Fibroblast of pulmonary artery (primary cell): ENCODE measurements around the gene IFITM10.

Experiments
- DNase-seq: peaks from one replicate; pipeline ENCODE4 v3.0.0-alpha.2; 2010; ENCODE audit warnings: low read depth
- H3K4me3 ChIP-seq: replicated peaks from 2 replicates; pipeline ENCODE4 v1.5.1; 2011; ENCODE audit warnings: low read depth, mild to moderate bottlenecking, control low read depth, low read length, moderate library complexity
- CTCF ChIP-seq: IDR thresholded peaks from 2 replicates; pipeline ENCODE4 v1.5.1; 2011; ENCODE audit warnings: mild to moderate bottlenecking, control low read depth, low read length, inconsistent platforms; ENCODE audit errors: missing control alignments

IFITM10 gene

DNA sequence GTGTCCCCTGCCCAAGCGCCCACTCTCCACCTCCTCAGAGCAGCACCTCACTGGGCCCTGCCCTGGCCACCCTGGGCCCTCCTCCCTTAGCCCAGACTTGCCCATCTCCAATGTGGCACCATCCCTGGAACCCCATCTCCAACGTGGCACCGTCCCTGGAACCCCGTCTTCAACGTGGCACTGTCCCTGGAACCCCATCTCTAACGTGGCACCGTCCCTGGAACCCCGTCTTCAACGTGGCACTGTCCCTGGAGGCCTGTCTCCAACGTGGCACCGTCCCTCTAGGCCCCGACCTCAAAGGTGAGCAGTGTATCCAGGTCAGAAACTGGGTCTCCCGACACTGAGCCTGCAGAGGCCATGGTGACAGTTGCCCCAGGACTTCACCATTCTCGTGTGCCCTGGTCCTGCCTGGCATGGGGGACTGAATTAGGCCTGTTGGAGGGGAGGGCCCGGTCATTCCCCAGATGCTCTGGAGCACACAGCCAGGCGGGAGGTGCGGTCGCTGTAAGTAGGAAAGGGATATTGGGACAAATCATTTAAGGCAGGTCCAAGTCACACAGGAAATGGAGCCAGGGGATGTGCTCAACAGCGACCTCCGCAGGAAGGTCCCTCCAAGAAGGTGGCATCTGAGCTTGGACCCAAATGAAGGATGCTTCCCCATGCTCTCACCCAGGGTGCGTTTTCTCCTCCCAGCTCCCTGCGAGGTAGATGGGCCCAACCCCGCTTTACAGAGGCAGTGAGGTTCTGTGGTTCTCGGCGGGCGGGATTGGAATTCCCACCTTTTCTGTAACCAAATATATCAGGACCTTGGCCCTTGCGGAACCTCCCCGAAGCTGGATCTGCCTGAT lies 15.7 kb upstream of the IFITM10 start:
- no peak for DNase-seq
- no peak overlapping the region for H3K4me3 ChIP-seq
- no peak for TF ChIP-seq CTCF

DNA sequence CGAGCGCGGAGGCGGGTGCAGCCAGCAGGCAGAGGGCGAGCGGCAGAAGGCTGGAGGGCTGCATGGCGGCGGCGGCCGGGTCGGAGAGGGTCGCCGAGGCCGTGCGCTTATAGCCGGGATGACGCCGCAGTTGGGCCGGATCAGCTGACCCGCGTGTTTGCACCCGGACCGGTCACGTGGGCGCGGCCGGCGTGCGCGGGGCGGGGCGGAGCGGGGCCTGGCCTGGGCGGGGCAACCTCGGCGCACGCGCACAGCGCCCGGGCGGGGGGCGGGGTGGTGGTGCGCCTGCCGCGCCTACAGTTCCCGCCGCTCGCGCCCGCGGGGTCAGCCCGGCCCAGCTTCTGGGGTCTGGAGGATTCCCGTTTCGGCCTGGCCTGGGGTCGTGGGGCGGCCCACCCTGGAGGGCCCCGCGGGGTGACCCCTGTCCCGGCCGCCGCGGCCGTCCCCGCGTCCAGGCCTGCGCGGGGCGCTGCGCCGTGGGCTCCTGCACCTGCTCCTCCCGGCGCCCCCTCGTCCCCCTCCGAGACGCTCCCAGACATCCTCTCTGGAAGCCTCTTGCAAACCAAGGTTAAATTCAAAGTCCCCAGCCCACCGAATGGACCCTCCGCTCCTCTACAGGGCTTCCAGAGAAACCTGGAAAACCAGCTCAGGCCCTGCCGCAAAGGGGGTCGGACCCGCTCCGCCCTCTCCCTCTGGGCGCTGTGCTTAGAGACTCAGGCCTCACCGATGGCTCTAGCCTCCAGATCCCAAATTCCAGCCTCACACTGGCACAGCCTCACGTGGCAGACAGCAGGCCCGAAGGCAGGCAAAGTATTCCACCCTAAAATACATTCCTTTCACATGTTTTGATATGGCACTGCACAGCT lies 13.6 kb upstream of the IFITM10 start, which contains the start of gene CTSD:
CTSD (minus strand) TSS at position 132 of the 866 bp plus-strand sequence; CDS start at position 64, 68 bp downstream.
- no peak for TF ChIP-seq CTCF
- H3K4me3 ChIP-seq, result peak within 1 kb of the TSS; percentile 79
- peak; percentile 79 for DNase-seq

DNA sequence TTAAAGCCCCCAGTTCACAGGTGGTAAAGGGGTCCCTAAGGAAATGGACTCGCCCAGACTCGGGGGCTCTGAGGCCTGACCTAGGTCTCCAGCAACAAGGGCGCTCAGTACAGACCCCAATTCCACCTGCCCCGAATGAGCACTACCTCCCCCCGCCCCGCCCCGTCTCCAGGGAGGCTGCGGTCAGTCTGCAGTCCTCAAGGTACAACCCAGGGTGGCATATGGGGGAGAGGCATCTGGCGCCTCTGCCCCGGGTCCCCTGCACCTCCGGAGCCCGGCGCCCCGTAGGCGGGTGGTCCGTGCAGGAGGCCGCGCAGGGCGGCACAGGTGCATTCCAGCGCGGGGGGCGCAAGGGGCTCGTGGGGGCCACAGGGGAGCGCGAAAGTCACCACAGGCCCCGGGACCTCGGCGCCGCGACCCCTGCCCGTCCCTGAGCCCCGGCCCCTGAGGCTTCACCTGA lies 13.0 kb upstream of the IFITM10 start:
- H3K4me3 ChIP-seq, result peak overlapping the region; percentile 79
- no peak for TF ChIP-seq CTCF
- DNase-seq, result no peak

DNA sequence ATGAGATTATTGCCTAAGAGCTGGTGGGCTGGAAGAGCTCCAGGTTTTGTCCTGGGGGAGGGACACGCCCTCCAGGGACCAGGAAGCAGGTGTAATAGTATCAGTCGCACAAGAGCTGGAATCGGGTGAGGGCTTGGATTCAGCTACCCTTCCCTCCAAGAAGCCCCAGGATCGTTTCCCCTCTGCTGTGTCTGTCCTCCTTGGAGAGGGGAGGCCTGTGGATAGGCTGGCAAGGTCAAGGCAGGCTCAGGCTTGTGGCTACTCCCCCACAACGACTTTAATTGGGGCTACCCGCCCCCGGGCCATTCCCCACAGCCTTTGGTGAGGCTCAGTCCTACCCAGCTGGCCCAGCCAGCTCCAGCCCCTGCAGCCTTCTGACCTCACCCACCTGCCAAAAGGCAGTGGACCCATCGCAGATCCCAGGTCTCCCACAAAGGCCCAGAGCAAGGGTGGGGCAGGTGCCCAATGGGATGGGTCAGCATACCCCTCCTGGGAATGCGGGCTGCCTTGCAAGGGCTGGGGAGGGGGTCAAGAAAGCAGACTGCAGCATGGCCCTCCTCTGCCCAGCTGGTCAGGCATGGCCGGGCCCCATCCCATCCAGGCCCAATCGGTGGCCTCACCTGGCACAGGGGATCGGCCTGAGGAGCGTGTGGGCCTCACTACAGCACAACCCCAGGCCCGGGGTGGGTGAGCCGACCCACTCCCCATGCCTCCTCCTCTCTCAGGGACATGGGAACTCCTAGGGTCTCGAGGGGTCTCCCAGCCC lies 12.3 kb upstream of the IFITM10 start:
- peak overlapping the region; percentile 79 for H3K4me3 ChIP-seq
- TF ChIP-seq CTCF, result no peak
- DNase-seq, result peak; percentile 45

GRCh38 chr11:1761857-1762536 lies 11.6 kb upstream of the IFITM10 start:
- TF ChIP-seq CTCF, result no peak
- H3K4me3 ChIP-seq, result peak overlapping the region; percentile 79
- DNase-seq, result no peak
